ENCODE measurements around the gene SPPL2B.

GRCh38 chr19:2318923-2319322 is 9.6 kb upstream of the SPPL2B start:
- TF ChIP-seq POLR2AphosphoS5 (IDR thresholded peaks at IDR 0.05; ENCODE audit: low read depth, low read length) (no peak), SIN3A (IDR thresholded peaks at IDR 0.05; ENCODE audit: borderline replicate concordance, insufficient read depth, low read length) (no peak), REST (IDR thresholded peaks at IDR 0.05; ENCODE audit: insufficient read depth in 1 of 2, low read depth in 2 of 2, low read length in 2 of 2) (no peak), TAF1 (IDR thresholded peaks at IDR 0.05; ENCODE audit: borderline replicate concordance, insufficient read depth, low read length) (no peak)

Measured in PFSK-1 (cell line).